ENCODE results near the gene FRY. TPM values are rescaled to one million over a fixed set of nuclear protein-coding genes. Genes with fewer than 3 reads are reported as not detected.

FRY gene
- total RNA-seq, 1 experiment from 2014 or later, result 5.3 TPM

DNA sequence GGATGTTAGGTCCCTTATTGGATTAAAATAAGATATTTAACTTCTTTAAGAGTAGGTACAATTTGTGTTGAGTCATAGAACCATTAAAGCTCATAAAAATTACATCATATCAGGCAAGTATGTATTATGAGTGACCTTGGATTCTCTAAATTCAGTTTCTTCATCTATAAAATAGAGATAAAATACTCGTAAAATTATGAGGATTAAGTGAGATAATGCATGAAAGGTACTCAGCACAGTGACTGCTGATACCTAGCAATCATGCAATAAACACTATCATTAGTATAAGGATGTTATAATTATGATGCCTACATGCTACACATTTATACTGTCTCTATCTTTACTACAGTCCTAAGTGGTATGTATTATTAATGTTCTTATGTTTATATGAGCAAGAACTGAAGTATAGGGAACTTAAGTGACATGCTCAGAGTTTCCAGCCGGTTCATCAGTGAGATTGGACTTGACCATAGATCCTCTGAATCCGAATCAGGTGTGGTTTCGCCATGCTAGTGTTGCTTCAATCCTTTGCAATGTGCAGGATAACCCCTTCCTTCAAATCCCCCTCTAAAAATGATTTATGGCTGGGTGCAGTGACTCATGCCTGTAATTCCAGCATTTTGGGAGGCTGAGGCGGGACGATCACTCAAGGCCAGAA is 22.9 kb upstream of the FRY start:
- Mint-ChIP-seq H3K4me1 (peaks cover 7% of the 10 kb centered on the region), H3K27me3 (ENCODE audit: low read depth) (no peaks in the 10 kb centered on the region), H3K27ac (no peak overlapping the region), H3K36me3 (no peaks in the 10 kb centered on the region), H3K9me3 (no peaks in the 10 kb centered on the region), H3K4me3 (no peak overlapping the region)
- DNase-seq (ENCODE audit: low spot score) (no peak), ATAC-seq (no peak)
- TF ChIP-seq ZNF416 (CRISPR knock-in tag; IDR thresholded peaks at IDR 0.05) (no peak), CREM (CRISPR knock-in tag; IDR thresholded peaks at IDR 0.05) (no peak), ZNF263 (CRISPR knock-in tag; IDR thresholded peaks at IDR 0.05; ENCODE audit: low read depth) (no peak), TEAD4 (CRISPR knock-in tag; IDR thresholded peaks at IDR 0.05) (no peak), SMAD4 (CRISPR knock-in tag; IDR thresholded peaks at IDR 0.05) (no peak)
- TF ChIP-seq, protein P1, sequence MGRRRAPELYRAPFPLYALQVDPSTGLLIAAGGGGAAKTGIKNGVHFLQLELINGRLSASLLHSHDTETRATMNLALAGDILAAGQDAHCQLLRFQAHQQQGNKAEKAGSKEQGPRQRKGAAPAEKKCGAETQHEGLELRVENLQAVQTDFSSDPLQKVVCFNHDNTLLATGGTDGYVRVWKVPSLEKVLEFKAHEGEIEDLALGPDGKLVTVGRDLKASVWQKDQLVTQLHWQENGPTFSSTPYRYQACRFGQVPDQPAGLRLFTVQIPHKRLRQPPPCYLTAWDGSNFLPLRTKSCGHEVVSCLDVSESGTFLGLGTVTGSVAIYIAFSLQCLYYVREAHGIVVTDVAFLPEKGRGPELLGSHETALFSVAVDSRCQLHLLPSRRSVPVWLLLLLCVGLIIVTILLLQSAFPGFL (CRISPR knock-in tag; IDR thresholded peaks at IDR 0.05; ENCODE audit: borderline replicate concordance), result no peak
- TF ChIP-seq, protein P2, sequence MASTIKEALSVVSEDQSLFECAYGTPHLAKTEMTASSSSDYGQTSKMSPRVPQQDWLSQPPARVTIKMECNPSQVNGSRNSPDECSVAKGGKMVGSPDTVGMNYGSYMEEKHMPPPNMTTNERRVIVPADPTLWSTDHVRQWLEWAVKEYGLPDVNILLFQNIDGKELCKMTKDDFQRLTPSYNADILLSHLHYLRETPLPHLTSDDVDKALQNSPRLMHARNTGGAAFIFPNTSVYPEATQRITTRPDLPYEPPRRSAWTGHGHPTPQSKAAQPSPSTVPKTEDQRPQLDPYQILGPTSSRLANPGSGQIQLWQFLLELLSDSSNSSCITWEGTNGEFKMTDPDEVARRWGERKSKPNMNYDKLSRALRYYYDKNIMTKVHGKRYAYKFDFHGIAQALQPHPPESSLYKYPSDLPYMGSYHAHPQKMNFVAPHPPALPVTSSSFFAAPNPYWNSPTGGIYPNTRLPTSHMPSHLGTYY (CRISPR knock-in tag; IDR thresholded peaks at IDR 0.05), result no peak
- TF ChIP-seq, protein P3, sequence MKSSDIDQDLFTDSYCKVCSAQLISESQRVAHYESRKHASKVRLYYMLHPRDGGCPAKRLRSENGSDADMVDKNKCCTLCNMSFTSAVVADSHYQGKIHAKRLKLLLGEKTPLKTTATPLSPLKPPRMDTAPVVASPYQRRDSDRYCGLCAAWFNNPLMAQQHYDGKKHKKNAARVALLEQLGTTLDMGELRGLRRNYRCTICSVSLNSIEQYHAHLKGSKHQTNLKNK (CRISPR knock-in tag; IDR thresholded peaks at IDR 0.05), result no peak
- TF ChIP-seq, protein P4, sequence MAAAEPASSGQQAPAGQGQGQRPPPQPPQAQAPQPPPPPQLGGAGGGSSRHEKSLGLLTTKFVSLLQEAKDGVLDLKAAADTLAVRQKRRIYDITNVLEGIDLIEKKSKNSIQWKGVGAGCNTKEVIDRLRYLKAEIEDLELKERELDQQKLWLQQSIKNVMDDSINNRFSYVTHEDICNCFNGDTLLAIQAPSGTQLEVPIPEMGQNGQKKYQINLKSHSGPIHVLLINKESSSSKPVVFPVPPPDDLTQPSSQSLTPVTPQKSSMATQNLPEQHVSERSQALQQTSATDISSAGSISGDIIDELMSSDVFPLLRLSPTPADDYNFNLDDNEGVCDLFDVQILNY (CRISPR knock-in tag; IDR thresholded peaks at IDR 0.05), result no peak
- POLR2A ChIA-PET, result no interaction called here
- CTCF ChIA-PET, result no interaction called here

DNA sequence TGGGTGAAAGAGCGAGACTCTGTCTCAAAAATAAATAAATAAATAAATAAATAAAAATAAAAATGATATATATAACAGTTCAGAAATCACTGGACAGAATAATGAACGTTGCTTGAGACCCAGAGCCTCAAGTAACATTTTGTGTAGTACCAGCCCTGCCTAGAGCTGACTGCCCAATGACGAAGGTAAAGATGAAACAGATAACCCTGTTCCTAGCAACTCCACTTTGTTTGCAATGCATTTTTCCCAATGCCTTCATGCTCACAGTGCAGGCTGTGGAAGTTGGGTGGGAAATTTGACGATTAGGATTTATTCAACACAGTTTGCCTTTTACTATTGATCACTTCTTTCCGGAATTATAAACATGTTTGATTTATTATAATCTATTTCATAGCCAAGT is 22.2 kb upstream of the FRY start:
- Mint-ChIP-seq H3K27me3 (ENCODE audit: low read depth) (no peaks in the 10 kb centered on the region), H3K36me3 (no peaks in the 10 kb centered on the region), H3K9me3 (no peaks in the 10 kb centered on the region), H3K4me1 (peaks cover 7% of the 10 kb centered on the region), H3K27ac (no peak overlapping the region), H3K4me3 (no peak overlapping the region)
- TF ChIP-seq, protein P2 (CRISPR knock-in tag; IDR thresholded peaks at IDR 0.05), result no peak
- TF ChIP-seq ATF1 (CRISPR knock-in tag; IDR thresholded peaks at IDR 0.05), result no peak
- POLR2A ChIA-PET, result no interaction called here
- no peak for ATAC-seq
- CTCF ChIA-PET, result interaction anchor here (1.7 kb wide), 1 partner anchor 99 kb away, joined by 6 read pairs; no protein-coding TSS in a partner anchor
- DNase-seq (ENCODE audit: low spot score), result no peak

DNA sequence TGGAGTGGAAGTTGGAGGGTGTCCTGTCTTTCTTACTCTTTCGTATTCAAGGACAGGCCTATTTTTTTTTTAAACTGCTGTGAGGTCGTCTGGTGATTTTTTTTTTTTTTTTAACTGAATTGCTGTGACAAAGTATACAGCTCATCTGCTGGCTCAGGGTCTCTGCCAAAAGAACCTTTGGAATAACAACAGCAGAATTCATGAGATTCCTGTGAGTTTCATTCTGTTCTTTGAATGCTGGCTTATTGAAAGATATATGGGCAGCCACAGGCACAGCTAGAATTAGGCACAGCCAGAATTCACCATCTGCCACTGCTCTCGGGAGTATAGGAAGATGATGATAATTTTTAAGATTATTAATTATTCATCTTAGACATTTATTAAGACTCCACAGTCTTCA is 21.4 kb upstream of the FRY start:
- CTCF ChIA-PET, result interaction anchor here (0.6 to 1.7 kb wide), 4 partner anchors 9 to 651 kb away, joined by 4 to 9 read pairs (median 8); no protein-coding TSS in a partner anchor
- TF ChIP-seq, protein P3 (CRISPR knock-in tag; IDR thresholded peaks at IDR 0.05), result no peak
- TF ChIP-seq SOX15 (CRISPR knock-in tag; IDR thresholded peaks at IDR 0.05), result no peak
- no peak for TF ChIP-seq NR2C2 (CRISPR knock-in tag; IDR thresholded peaks at IDR 0.05)
- TF ChIP-seq ZNF671 (CRISPR knock-in tag; IDR thresholded peaks at IDR 0.05), result no peak
- TF ChIP-seq, protein P5, sequence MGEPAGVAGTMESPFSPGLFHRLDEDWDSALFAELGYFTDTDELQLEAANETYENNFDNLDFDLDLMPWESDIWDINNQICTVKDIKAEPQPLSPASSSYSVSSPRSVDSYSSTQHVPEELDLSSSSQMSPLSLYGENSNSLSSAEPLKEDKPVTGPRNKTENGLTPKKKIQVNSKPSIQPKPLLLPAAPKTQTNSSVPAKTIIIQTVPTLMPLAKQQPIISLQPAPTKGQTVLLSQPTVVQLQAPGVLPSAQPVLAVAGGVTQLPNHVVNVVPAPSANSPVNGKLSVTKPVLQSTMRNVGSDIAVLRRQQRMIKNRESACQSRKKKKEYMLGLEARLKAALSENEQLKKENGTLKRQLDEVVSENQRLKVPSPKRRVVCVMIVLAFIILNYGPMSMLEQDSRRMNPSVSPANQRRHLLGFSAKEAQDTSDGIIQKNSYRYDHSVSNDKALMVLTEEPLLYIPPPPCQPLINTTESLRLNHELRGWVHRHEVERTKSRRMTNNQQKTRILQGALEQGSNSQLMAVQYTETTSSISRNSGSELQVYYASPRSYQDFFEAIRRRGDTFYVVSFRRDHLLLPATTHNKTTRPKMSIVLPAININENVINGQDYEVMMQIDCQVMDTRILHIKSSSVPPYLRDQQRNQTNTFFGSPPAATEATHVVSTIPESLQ (CRISPR knock-in tag; IDR thresholded peaks at IDR 0.05), result no peak
- no peak for TF ChIP-seq ETV6 (CRISPR knock-in tag; IDR thresholded peaks at IDR 0.05)

More for the DNA sequence above, 21.4 kb upstream of the FRY start:
- Mint-ChIP-seq H3K27me3 (ENCODE audit: low read depth) (no peaks in the 10 kb centered on the region), H3K4me3 (no peak overlapping the region), H3K4me1 (peaks cover 7% of the 10 kb centered on the region), H3K9me3 (no peaks in the 10 kb centered on the region), H3K27ac (0 out of 2 replicates have a peak overlapping the region, but pooled peaks have one; percentile 13), H3K36me3 (no peaks in the 10 kb centered on the region)
- no peak for DNase-seq (ENCODE audit: low spot score)
- POLR2A ChIA-PET, result no interaction called here
- ATAC-seq, result no peak

Measured in WTC11 (cell line).